Activated CD8-positive, alpha-beta memory T cell treated with anti-CD3 and anti-CD28 coated beads, Interleukin-2, amount 50 U/mL, for 48 hours (primary cell): ENCODE results near the gene AP3S1.
A peak's percentile ranks its signal among the peaks of the same experiment; 100 is the strongest.
"Not testable (repeated sequence)": the region's sequence is repeated elsewhere in the genome, so short reads cannot be mapped to it uniquely, and the experiment has no call there.

Source experiments
- DNase-seq: peaks from one replicate; pipeline ENCODE4 v3.0.0-alpha.2; 2020

AP3S1 gene

DNA sequence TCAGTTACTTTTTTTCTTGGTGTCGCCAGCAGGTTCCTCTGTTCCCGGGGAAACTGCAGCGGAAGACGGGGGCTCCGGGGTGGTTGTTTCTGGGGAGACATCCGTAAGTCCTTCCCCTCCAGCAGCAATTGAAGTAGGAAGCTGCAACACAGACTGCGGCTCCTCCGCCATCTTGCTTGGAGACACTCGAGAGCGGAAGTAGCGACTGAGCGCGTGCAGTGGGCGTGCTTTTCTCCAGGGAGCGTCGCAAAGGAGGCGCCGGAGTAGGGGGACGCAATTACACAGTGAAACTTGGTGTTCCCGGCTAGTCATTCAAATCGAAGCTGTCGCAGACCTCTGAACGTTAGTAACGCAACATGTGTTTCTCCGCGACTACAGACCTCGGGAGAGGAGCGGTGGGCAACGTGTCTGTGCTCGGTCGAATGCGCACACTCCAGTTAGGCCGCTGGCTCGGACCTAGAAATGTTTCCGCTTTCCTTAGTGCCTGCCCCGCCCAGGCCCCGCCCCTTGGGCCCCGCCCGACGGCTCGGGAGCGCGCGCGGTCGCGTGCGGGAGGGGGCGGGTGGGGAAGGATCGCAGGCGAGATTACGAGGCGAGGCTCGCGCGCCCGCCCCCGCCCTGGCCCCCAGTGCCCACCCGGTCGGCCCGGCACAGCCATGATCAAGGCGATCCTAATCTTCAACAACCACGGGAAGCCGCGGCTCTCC, at the start of gene AP3S1, which contains the start of gene ATG12:
AP3S1 (plus strand) TSS at position 554 of the 707 bp plus-strand sequence; CDS start at position 657, 103 bp downstream.
ATG12 (minus strand) TSS at position 184 of the 707 bp plus-strand sequence; CDS start at position 171, 13 bp downstream.
- peak; percentile 91 for DNase-seq

GRCh38 chr5:115795700-115796099, 46.0 kb upstream of the AP3S1 start:
- no peak for DNase-seq

GRCh38 chr5:115796656-115797055, 45.1 kb upstream of the AP3S1 start:
- no peak for DNase-seq

GRCh38 chr5:115798252-115798651, 43.5 kb upstream of the AP3S1 start:
- DNase-seq, result no peak

- DNase-seq, result no peak
These were observed 41.6 kb upstream of the AP3S1 start for GRCh38 chr5:115800108-115800507.

- DNase-seq, result no peak
These were observed 40.6 kb upstream of the AP3S1 start for GRCh38 chr5:115801152-115801551.

DNA sequence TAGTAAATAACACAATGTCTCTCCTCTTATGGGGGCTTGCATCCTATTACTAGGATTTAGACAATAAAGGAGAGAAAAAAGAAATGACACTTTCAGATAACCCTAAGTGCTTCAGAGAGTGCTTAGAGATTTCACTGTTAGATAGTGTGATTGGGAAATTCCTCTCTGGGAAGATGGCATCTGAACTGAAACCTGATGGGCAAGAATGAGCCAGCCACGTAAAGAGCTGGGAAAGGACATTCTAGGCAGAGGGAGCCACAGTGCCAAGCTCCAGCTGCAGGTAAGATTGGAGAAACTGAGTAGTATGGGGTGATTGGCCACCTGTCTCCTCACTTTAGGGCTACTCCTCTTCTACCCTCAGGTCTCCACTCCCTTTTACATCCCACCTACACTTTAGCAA, 39.8 kb upstream of the AP3S1 start:
- DNase-seq, result no peak

GRCh38 chr5:115806986-115807653, 34.6 kb upstream of the AP3S1 start:
- no peak for DNase-seq

DNA sequence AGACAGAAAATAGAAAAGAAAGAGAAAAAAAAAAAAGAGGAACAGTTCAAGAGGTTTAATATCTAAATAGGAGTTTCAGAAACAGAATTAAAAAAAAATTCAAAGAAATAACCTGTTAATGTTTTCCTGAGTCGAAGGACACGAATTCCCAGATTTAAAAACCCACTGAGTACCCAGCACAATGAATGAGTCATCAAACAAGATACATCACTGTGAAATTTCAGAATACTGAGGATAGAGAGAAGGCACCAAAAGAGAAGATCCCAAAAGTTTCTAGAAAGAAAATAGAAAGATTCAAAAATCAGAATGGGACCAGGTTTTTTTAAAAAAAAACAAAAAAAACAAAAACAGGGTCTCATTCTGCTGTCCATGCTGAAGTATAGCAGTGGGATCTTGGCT, 34.1 kb upstream of the AP3S1 start:
- DNase-seq, result no peak

DNA sequence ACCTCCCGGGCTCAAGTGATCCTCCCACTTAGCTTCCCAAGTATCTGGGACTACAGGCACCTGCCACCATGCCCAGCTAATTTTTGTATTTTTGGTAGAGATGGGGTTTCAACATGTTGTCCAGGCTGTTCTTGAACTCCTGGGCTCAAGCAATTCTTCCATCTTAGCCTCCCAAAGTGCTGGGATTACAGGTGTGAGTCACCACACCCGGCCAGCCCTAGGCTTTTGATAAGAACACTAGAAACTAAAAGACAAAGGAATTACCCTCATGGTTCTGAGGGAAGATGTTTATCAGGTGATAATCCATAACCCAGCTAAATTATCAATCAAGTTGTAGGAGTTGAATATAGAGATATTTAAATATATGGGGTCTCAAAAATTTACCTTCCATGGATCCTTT, 33.7 kb upstream of the AP3S1 start:
- DNase-seq, result not testable (repeated sequence)

DNA sequence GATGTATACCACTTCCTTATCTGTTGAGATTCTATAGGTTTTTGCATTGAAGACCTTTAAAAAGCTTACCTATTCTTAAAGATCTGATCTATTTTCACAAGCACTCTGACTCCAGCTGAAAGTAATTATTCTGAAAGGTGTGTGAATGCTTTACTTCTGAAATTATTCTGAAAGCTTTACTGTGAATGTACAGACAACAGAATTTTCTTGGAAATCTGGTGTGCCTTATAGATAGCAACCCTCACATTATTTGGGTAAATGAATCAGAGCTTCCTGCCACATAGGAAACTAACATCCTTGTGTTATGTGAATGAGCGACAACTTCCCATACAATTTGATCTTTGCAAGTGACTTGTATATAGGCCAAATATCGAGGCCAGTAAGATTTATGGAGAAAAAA, 31.8 kb upstream of the AP3S1 start:
- DNase-seq, result no peak

- DNase-seq, result no peak
These were observed 31.0 kb upstream of the AP3S1 start for GRCh38 chr5:115810761-115811160.

DNA sequence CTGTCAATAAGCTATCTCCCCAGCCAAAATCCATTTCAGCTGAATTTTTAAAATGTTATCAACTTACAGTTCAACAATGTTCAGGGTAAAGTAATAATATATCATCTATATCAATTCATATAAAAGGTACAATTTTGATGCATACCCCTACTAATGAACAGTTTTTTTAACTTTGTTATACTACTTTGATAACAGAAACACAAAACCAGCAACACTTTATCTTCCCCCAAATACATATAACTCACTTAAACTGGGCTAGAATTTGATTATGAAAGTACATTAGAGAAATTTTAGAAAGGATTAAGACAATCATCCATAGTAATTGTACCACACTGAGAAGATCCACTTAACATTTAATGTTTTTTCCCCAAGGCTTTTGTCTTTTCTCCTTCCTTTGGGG, 30.3 kb upstream of the AP3S1 start:
- DNase-seq, result no peak

- DNase-seq, result no peak
These were observed 29.4 kb upstream of the AP3S1 start for GRCh38 chr5:115812372-115812771.

DNA sequence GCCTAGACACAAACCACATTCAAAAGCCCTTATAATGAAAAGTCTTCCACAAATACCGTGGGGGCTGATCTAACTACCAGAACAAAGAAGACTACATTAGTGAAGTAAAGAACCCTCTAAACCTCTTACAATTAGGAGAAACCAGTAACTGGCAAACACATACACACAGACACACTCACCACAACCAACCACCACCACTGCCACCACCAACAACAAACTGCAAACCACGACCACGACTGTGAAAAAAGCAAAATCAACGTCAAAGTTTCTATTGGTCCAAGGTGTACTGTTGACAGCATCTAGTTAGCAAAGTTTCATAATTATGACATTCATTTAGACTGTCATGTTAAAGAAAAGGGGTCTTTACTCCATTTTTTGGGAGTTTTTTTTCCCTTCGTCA, 28.0 kb upstream of the AP3S1 start:
- DNase-seq, result no peak

DNA sequence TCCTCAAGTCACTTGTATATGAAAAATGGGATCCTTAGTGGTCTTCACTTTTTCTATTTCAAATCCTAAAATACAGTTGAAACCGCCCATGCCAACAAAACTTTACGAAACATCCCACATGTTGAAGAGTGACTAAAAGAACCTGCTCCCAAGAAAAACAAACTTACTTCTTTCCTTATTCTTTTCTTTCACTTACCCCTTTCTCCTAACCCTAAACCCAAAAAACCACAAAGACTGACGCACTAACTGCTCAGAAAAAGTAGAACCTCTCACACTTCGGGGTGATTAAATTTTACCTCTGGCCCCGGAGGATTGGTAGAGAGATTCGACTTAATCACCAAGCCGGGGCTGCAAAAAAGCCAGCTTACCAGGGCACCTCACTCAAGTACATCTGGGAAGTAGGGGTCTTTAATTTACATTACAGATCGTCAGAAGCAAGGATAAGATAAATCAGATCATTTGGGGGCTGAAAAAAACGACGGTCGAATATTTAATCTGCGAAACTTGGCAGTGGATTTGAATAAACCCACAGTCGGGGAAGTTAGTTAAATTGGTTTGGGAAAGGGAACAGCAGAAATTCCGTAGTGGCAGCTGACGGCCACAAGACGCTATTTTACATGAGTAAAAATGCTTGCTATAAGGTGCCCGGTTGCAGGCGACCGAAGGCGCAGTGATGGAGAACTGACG, 26.6 kb upstream of the AP3S1 start:
- DNase-seq, result no peak

- peak; percentile 55 for DNase-seq
These were observed 26.0 kb upstream of the AP3S1 start for GRCh38 chr5:115815693-115816225.

- peak; percentile 65 for DNase-seq
These were observed 25.3 kb upstream of the AP3S1 start, which contains the start of gene CDO1 for GRCh38 chr5:115816226-115817081. TSS of gene CDO1 (minus strand) at chr5:115816659. CDS start at chr5:115816397, 262 bp downstream.

GRCh38 chr5:115817386-115817785, 24.3 kb upstream of the AP3S1 start:
- DNase-seq, result no peak

- DNase-seq, result no peak
These were observed 22.9 kb upstream of the AP3S1 start for GRCh38 chr5:115818821-115819220.

- DNase-seq, result no peak
These were observed 20.9 kb upstream of the AP3S1 start for GRCh38 chr5:115820846-115821245.

DNA sequence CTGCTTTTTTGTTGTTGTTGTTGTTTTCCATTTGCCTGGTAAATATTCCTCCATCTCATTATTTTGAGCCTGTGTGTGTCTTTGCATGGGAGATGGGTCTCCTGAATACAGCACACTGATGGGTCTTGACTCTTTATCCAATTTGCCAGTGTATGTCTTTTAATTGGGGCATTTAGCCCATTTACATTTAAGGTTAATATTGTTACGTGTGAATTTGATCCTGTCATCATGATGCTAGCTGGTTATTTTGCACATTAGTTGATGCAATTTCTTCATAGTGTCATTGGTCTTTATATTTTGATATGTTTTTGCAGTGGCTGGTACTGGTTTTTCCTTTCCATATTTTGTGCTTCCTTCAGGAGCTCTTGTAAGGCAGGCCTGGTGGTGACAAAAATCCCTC, 16.8 kb upstream of the AP3S1 start:
- not testable (repeated sequence) for DNase-seq

GRCh38 chr5:115825948-115826347, 15.8 kb upstream of the AP3S1 start:
- no peak for DNase-seq
